HG03060 (cell line): ENCODE data around the gene ATPAF1.

Source experiments
- ATAC-seq: cut with Tn5 transposase; IDR thresholded peaks from one replicate; pipeline ENCODE4 v1.9.1; 2021; ENCODE audit warnings: low read depth, moderate number of reproducible peaks; ENCODE audit not compliant: unreplicated experiment

The ATPAF1 gene

DNA sequence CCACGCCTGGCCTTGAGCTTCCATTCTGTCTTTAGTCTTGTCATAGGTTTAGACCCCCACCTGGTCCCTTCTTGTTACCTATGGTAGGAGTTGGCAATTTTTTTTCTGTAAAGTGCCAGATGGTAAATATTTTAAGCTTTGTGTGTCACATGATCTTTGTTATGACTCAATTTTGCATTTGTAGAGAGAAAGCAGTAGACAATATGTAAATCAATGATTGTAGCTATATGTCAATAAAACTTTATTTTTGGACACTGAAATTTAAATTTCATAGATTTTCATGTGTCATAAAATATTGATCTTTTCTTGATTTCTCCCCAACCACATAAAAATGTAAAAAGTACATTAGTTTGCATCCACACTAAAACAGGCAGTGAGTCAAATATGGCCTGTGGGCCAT is 72.1 kb downstream of the ATPAF1 start:
- no peak for ATAC-seq

DNA sequence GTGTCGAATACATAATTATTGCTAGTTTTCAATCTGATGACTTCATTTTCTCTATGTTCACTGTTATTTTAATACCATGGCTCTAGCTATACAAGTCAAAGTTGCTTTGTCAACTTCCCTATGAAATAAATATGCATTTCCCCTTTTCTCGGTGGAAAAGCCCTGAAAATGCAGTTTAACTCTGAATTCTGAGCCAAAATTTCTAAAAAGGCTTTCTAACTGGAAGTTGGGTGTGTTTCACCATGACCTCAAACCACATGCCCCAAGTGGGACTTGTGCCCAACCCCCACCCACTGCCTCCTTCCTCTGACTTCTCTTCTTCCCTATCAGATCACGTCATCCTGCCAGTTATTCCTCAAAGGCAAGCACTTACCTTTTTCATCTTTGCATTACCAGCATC is 73.0 kb downstream of the ATPAF1 start:
- ATAC-seq, result no peak

DNA sequence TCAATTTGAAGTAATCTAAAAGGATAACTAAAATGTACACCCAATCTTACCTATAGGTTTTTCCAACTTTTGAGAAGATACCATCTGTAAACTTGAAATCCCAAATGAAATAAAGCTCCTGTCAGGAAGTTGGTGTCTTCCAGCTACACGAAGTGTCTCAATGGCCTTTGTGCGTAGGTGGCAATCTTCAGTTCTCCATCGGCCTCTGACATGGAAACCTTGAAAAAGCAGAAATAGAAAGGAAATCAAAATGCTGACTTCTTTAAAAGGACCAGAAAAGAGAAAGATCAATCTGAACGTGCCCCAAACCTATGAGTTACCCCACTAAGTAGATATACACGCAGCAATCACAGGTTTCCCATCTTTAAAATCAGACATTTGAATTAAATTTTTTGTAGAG is 74.1 kb downstream of the ATPAF1 start:
- ATAC-seq, result no peak

- no peak for ATAC-seq
These were observed 75.3 kb downstream of the ATPAF1 start for GRCh38 chr1:46592823-46593222.

GRCh38 chr1:46589529-46589928 is 78.6 kb downstream of the ATPAF1 start:
- ATAC-seq, result no peak

DNA sequence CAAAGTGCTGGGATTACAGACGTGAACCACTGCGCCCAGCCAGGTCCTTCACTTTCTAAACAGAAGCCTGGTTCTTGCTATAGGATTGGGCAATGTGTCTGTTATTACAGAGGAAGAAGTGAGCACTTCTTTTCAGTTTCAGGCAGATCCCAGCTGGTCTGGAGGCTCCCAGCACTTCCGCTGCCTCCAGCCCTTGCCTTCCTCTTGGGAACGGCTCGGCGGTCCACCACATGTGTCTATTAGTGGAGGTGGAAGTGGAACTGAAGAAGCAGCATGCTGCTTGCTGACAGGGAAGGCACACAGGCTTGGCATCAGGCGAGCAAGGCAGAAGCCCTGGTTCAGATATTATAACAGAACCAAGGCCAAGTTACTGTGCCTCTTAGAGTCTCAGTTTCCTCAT is 81.1 kb downstream of the ATPAF1 start:
- no peak for ATAC-seq

DNA sequence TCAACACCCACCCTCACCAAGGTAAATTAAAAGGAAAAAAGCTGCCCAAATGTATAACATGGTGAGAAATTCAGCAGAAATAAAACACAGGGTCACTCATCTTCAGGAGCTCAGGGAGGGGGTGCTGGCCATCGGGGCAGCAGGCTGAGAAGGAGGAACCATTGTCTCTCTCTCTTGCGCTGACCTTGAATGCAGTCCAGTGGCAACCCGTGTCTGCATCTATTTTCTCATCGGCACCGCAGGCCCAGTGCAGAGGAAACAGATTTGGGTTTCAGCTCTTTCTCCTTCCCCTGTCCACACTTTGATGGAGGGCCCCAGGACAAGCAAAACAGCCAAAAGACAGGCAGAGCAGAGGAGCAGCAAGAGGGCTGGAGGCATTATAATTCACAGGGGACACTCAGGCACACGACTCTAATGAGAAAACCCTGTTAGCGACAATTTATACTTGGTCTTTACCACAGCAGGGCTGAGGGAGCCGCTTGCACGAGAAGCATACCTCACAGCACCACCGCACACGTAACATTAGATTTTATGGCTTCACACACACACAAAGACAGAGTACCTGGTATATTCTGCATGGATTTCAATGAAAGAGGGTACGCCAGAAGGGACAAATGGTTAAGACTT is 82.7 kb downstream of the ATPAF1 start:
- no peak for ATAC-seq

DNA sequence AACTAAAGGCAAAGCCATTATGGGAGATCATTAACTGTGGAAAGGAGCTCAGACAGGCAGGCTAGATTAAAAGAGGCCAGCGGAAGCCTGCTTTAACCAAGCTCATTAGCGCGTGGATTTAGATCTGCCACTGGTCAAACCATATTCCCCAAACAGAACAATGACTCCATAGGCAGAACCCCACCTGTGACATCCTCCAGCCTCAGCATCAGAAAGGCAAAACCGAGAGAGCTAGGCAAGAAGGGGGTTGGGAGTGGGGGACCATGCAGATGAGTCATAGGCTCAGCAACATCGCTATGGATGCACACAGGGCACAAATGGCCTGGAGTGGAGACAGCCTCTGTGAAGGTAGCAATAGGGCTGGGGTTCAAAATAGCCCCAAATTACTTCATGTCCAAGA is 84.7 kb downstream of the ATPAF1 start:
- no peak for ATAC-seq

- ATAC-seq, result no peak
These were observed 85.2 kb downstream of the ATPAF1 start for GRCh38 chr1:46582972-46583371.
